Caco-2 (cell line): ENCODE data around the gene MRPL24. TPM values are rescaled to one million over a fixed set of nuclear protein-coding genes. Genes with fewer than 3 reads are reported as not detected.

Experiments used
- BruUV-seq: library from RNA; stranded (reverse); fragments of 400-500 nt; replicated peaks from 2 replicates; lab custom pipeline; 2021; lab: Mats Ljungman, UMichigan
- CTCF ChIA-PET: fragments of 300-600 bp; sonication (Branson Sonifier 250); formaldehyde crosslinking; loops from one replicate; lab custom pipeline; 2022; ENCODE audit warnings: antibody characterized with exemption; lab: Charles Lee
- POLR2A ChIA-PET: fragments of 300-600 bp; sonication (Branson Sonifier 250); formaldehyde crosslinking; loops from one replicate; lab custom pipeline; 2022; ENCODE audit warnings: antibody characterized with exemption; lab: Charles Lee
- DNase-seq, 2 experiments: peaks; one replicate each; pipeline versions ENCODE4 v3.0.0 to v3.0.0-alpha.2; 2020 to 2022
- H3K27me3 ChIP-seq: replicated peaks from 2 replicates; pipeline ENCODE4 v1.6.0; 2011; ENCODE audit warnings: low read length; ENCODE audit not compliant: control insufficient read depth, insufficient read depth
- H3K36me3 ChIP-seq: 2 replicates; pipeline ENCODE4 v1.5.1; 2011; ENCODE audit warnings: low read length; ENCODE audit not compliant: control insufficient read depth, insufficient read depth
- H3K4me1 ChIP-seq: fragments of 250-450 bp; sonication (Bioruptor Pico); 2 replicates; pipeline ENCODE4 v1.5.1; 2020; ENCODE audit warnings: mild to moderate bottlenecking
- H3K4me3 ChIP-seq: 2 replicates; pipeline ENCODE4 v1.5.1; 2011; ENCODE audit warnings: low read depth, mild to moderate bottlenecking, control low read depth, low read length
- H3K9me3 ChIP-seq: fragments of 250-450 bp; sonication (Bioruptor Pico); 2 replicates; pipeline ENCODE4 v1.5.1; 2020; ENCODE audit warnings: mild to moderate bottlenecking, moderate library complexity
- H3K27ac Mint-ChIP-seq: one replicate; pipeline ENCODE4 v1.8.0; 2022; ENCODE audit warnings: mixed read lengths; ENCODE audit not compliant: unreplicated experiment
- H3K27me3 Mint-ChIP-seq: one replicate; pipeline ENCODE4 v1.8.0; 2022; ENCODE audit warnings: mixed read lengths; ENCODE audit not compliant: insufficient read depth, unreplicated experiment
- H3K36me3 Mint-ChIP-seq: one replicate; pipeline ENCODE4 v1.8.0; 2022; ENCODE audit warnings: mild to moderate bottlenecking, mixed read lengths; ENCODE audit not compliant: insufficient read depth, unreplicated experiment
- H3K4me1 Mint-ChIP-seq: one replicate; pipeline ENCODE4 v1.8.0; 2022; ENCODE audit warnings: low read depth, mixed read lengths; ENCODE audit not compliant: unreplicated experiment
- H3K4me3 Mint-ChIP-seq: one replicate; pipeline ENCODE4 v1.8.0; 2022; ENCODE audit warnings: mild to moderate bottlenecking, moderate library complexity, mixed read lengths; ENCODE audit not compliant: unreplicated experiment
- H3K9me3 Mint-ChIP-seq: one replicate; pipeline ENCODE4 v1.8.0; 2022; ENCODE audit warnings: mixed read lengths; ENCODE audit not compliant: unreplicated experiment
- CTCF ChIP-seq, 2 experiments: fragments of 200-600 bp in 1 of 2; IDR thresholded peaks; 1 replicate in 1 of 2; 2 replicates in 1 of 2; pipeline versions ENCODE4 v1.5.1 to v1.8.0; 2011 to 2022; ENCODE audit warnings: antibody characterized with exemption in 1 of 2, control low read depth in 1 of 2, inconsistent platforms in 1 of 2, low read depth in 1 of 2, low read length in 1 of 2, mild to moderate bottlenecking in 1 of 2, moderate library complexity in 1 of 2; ENCODE audit not compliant: insufficient read depth in 1 of 2, severe bottlenecking in 1 of 2, unreplicated experiment in 1 of 2
- intact Hi-C: fragments of 100-400 bp; cut with micrococcal nuclease; formaldehyde crosslinking; loops from one replicate; pipeline ENCODE4 v1.10.0; 2022; ENCODE audit not compliant: unreplicated experiment
- total RNA-seq: library from RNA; stranded (reverse); gene quantifications from 2 replicates; pipeline ENCODE4 v1.2.3, GENCODE V29; 2022

Gene MRPL24
- total RNA-seq, 1 experiment from 2014 or later, result 52.6 TPM

- no peaks in the 10 kb centered on the region for H3K9me3 ChIP-seq
- BruUV-seq, result no TSS peak
- Mint-ChIP-seq H3K4me3 (no peak overlapping the region), H3K27ac (no peak overlapping the region), H3K4me1 (peaks cover 49% of the 10 kb centered on the region), H3K9me3 (no peaks in the 10 kb centered on the region), H3K36me3 (peaks cover 38% of the 10 kb centered on the region), H3K27me3 (no peaks in the 10 kb centered on the region)
- H3K4me3 ChIP-seq, result peak overlapping the region; percentile 93
- no peaks in the 10 kb centered on the region for H3K27me3 ChIP-seq
- POLR2A ChIA-PET, result interaction anchor here (1.1 kb wide), 1 partner anchor 40 kb away, joined by 9 read pairs; the partner anchor contains the start of genes ISG20L2 and METTL25B
- no peak for TF ChIP-seq CTCF (IDR thresholded peaks at IDR 0.05; ENCODE audit: insufficient read depth in 1 of 2, low read depth in 1 of 2, low read length in 1 of 2, severe bottlenecking in 1 of 2, unreplicated experiment in 1 of 2)
- no peak for DNase-seq
- peaks cover 12% of the 10 kb centered on the region; the same call in 1 of the 2 replicates for H3K4me1 ChIP-seq
- CTCF ChIA-PET, result no interaction called here
- intact Hi-C loops, result no loop called here
- peaks cover 4% of the 10 kb centered on the region for H3K36me3 ChIP-seq
These were observed 27.9 kb upstream of the MRPL24 start for GRCh38 chr1:156768610-156769295.

GRCh38 chr1:156767879-156768604 is 27.2 kb upstream of the MRPL24 start:
- Mint-ChIP-seq H3K27ac (no peak overlapping the region), H3K36me3 (peaks cover 31% of the 10 kb centered on the region), H3K4me3 (no peak overlapping the region), H3K27me3 (no peaks in the 10 kb centered on the region), H3K4me1 (peaks cover 47% of the 10 kb centered on the region), H3K9me3 (no peaks in the 10 kb centered on the region)
- Histone ChIP-seq H3K36me3 (peaks cover 4% of the 10 kb centered on the region), H3K9me3 (no peaks in the 10 kb centered on the region), H3K4me1 (peaks cover 12% of the 10 kb centered on the region; the same call in 1 of the 2 replicates), H3K4me3 (peak overlapping the region; percentile 93), H3K27me3 (no peaks in the 10 kb centered on the region)
- POLR2A ChIA-PET, result interaction anchor here (0.5 to 2.6 kb wide), 9 partner anchors 16 to 1488 kb away, joined by 3 to 28 read pairs (median 9); partner anchors contain the start of genes HDGF, ISG20L2, METTL25B and MRPL24
- intact Hi-C loops, result loop anchor here (1.0 kb wide), 5 partner anchors 17 to 79 kb away; partner anchors contain the start of genes HDGF, ISG20L2, METTL25B and MRPL24
- no peak for TF ChIP-seq CTCF (IDR thresholded peaks at IDR 0.05; ENCODE audit: insufficient read depth in 1 of 2, low read depth in 1 of 2, low read length in 1 of 2, severe bottlenecking in 1 of 2, unreplicated experiment in 1 of 2)
- DNase-seq, result no peak
- CTCF ChIA-PET, result interaction anchor here (0.6 to 1.4 kb wide), 6 partner anchors 16 to 78 kb away, joined by 3 to 13 read pairs (median 4); partner anchors contain the start of genes HDGF, ISG20L2, METTL25B and MRPL24
- no TSS peak for BruUV-seq
